ENCODE measurements around the gene TLE2.

DNA sequence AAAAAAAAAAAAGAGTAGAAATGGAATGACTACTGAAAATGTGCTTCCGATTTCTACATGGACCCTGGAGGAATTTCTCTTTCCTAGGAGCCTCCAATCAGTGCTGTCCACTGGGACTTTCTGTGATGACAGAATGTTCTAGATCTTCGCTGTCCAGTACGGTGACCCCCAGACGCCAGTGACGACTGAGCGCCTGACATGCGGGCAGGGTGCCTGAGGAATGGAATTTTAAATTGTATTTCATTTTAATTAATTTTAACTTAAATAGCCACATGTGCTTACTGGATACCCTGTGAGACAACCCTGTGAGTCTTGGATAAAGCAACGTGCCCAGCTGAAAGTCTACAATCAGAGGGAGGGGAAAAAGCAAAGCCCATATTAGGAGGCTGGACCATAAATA lies 55.9 kb downstream of the TLE2 start:
- TF ChIP-seq CTCF (conservative IDR thresholded peaks at IDR 0.05; ENCODE audit: low read depth, low read length) (no peak), MAFK (IDR thresholded peaks at IDR 0.05; ENCODE audit: low read depth, low read length) (no peak), MAZ (IDR thresholded peaks at IDR 0.05; ENCODE audit: borderline replicate concordance, low read depth, low read length) (no peak), RAD21 (IDR thresholded peaks at IDR 0.05; ENCODE audit: low read length) (no peak), SMC3 (IDR thresholded peaks at IDR 0.05; ENCODE audit: low read depth, low read length) (no peak), POLR2A (IDR thresholded peaks at IDR 0.05; ENCODE audit: low read depth, low read length) (no peak)
- TF ChIP-seq, protein P1, sequence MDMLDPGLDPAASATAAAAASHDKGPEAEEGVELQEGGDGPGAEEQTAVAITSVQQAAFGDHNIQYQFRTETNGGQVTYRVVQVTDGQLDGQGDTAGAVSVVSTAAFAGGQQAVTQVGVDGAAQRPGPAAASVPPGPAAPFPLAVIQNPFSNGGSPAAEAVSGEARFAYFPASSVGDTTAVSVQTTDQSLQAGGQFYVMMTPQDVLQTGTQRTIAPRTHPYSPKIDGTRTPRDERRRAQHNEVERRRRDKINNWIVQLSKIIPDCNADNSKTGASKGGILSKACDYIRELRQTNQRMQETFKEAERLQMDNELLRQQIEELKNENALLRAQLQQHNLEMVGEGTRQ (IDR thresholded peaks at IDR 0.05; ENCODE audit: low read depth, low read length): no peak
